Parathyroid adenoma (tissue), 2 donors: ENCODE data around the gene PER2.

ENCODE experiments used
- H2AFZ ChIP-seq: fragments of 300-600 bp; sonication (generic); one replicate; pipeline ENCODE4 v1.7.0; 2017; ENCODE audit warnings: antibody characterized with exemption, mild to moderate bottlenecking
- H3K27ac ChIP-seq: fragments of 300-600 bp; sonication (generic); one replicate; pipeline ENCODE4 v1.7.0; 2017
- H3K27me3 ChIP-seq: fragments of 300-600 bp; sonication (generic); one replicate; pipeline ENCODE4 v1.7.0; 2017; ENCODE audit warnings: low read length; ENCODE audit not compliant: control insufficient read depth, insufficient read depth
- H3K36me3 ChIP-seq: fragments of 300-600 bp; sonication (generic); one replicate; pipeline ENCODE4 v1.7.0; 2017; ENCODE audit warnings: low read length; ENCODE audit not compliant: control insufficient read depth, insufficient read depth
- H3K4me1 ChIP-seq: fragments of 300-600 bp; sonication (generic); one replicate; pipeline ENCODE4 v1.7.0; 2017; ENCODE audit warnings: control low read depth
- H3K4me2 ChIP-seq: fragments of 300-600 bp; sonication (generic); one replicate; pipeline ENCODE4 v1.7.0; 2017; ENCODE audit warnings: low read length
- H3K4me3 ChIP-seq: fragments of 300-600 bp; sonication (generic); one replicate; pipeline ENCODE4 v1.7.0; 2017; ENCODE audit warnings: low read depth, low read length
- H3K79me2 ChIP-seq: fragments of 300-600 bp; sonication (generic); one replicate; pipeline ENCODE4 v1.7.0; 2017; ENCODE audit warnings: control low read depth
- H3K9ac ChIP-seq: fragments of 300-600 bp; sonication (generic); one replicate; pipeline ENCODE4 v1.7.0; 2017; ENCODE audit warnings: mild to moderate bottlenecking
- H3K9me3 ChIP-seq: fragments of 300-600 bp; sonication (generic); one replicate; pipeline ENCODE4 v1.7.0; 2017; ENCODE audit warnings: low read length; ENCODE audit not compliant: control insufficient read depth
- TF ChIP-seq, protein P1 (sequence below): fragments of 300-600 bp; sonication (generic); IDR thresholded peaks from one replicate; pipeline ENCODE4 v1.7.0; 2017; ENCODE audit warnings: antibody characterized with exemption, mild to moderate bottlenecking
- donor health status: primary hyperparathyroidism.

PER2 gene

GRCh38 chr2:238203094-238203972, 85.1 kb downstream of the PER2 start, which contains the start of gene ILKAP:
Gene ILKAP, minus strand, starts transcription at chr2:238203695. Its CDS starts 142 bp downstream, at chr2:238203553.
- H3K27me3 ChIP-seq = no peaks in the 10 kb centered on the region
- peak within 1 kb of the TSS; percentile 62 for H3K9ac ChIP-seq
- peak within 1 kb of the TSS; percentile 66 for H3K4me3 ChIP-seq
- TF ChIP-seq, protein P1, sequence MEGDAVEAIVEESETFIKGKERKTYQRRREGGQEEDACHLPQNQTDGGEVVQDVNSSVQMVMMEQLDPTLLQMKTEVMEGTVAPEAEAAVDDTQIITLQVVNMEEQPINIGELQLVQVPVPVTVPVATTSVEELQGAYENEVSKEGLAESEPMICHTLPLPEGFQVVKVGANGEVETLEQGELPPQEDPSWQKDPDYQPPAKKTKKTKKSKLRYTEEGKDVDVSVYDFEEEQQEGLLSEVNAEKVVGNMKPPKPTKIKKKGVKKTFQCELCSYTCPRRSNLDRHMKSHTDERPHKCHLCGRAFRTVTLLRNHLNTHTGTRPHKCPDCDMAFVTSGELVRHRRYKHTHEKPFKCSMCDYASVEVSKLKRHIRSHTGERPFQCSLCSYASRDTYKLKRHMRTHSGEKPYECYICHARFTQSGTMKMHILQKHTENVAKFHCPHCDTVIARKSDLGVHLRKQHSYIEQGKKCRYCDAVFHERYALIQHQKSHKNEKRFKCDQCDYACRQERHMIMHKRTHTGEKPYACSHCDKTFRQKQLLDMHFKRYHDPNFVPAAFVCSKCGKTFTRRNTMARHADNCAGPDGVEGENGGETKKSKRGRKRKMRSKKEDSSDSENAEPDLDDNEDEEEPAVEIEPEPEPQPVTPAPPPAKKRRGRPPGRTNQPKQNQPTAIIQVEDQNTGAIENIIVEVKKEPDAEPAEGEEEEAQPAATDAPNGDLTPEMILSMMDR = no peak
- peak within 1 kb of the TSS; percentile 58 for H3K27ac ChIP-seq
- H3K4me2 ChIP-seq = peak within 1 kb of the TSS; percentile 69
- no peaks in the 10 kb centered on the region for H3K9me3 ChIP-seq
- H3K4me1 ChIP-seq = peaks cover 8% of the 10 kb centered on the region
- peak within 1 kb of the TSS; percentile 83 for H2AFZ ChIP-seq
- H3K36me3 ChIP-seq = no peaks in the 10 kb centered on the region
- peaks cover 40% of the 10 kb centered on the region for H3K79me2 ChIP-seq

GRCh38 chr2:238202326-238203093, 85.9 kb downstream of the PER2 start:
- Histone ChIP-seq H3K79me2 (peaks cover 48% of the 10 kb centered on the region), H3K4me1 (peaks cover 8% of the 10 kb centered on the region), H3K27me3 (no peaks in the 10 kb centered on the region), H3K9me3 (no peaks in the 10 kb centered on the region), H3K9ac (peak overlapping the region; percentile 14), H3K4me3 (peak overlapping the region; percentile 66), H3K27ac (peak overlapping the region; percentile 53), H2AFZ (no peak overlapping the region), H3K4me2 (peak overlapping the region; percentile 61), H3K36me3 (no peaks in the 10 kb centered on the region)
- TF ChIP-seq, protein P1 = no peak
